GM12872 (cell line): ENCODE data around the gene NSUN3.

ENCODE experiments used
- TF ChIP-seq, protein P1 (sequence below): IDR thresholded peaks from 3 replicates; pipeline ENCODE4 v1.5.1; 2011; ENCODE audit warnings: low read depth, mild to moderate bottlenecking, low read length, moderate library complexity; ENCODE audit not compliant: insufficient read depth

NSUN3 gene

DNA sequence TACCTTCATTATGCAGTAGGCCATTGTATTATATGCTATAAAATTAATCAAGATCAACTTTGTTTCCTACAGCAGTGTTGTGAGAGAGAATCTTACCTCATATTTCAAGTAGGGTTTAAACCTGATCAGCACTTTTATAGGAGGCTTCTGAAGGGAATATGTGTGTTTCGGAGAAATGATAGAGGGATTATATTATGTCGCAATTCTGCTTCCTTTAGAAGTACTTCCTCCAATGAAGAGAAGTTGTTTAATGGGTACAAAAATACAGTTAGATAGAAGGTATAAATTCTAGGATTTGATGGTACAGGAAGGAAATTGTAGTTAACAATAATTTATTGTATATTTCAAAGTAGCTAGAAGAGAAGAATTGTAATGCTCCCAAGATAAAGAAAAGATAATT is 54.9 kb downstream of the NSUN3 start:
- TF ChIP-seq, protein P1, sequence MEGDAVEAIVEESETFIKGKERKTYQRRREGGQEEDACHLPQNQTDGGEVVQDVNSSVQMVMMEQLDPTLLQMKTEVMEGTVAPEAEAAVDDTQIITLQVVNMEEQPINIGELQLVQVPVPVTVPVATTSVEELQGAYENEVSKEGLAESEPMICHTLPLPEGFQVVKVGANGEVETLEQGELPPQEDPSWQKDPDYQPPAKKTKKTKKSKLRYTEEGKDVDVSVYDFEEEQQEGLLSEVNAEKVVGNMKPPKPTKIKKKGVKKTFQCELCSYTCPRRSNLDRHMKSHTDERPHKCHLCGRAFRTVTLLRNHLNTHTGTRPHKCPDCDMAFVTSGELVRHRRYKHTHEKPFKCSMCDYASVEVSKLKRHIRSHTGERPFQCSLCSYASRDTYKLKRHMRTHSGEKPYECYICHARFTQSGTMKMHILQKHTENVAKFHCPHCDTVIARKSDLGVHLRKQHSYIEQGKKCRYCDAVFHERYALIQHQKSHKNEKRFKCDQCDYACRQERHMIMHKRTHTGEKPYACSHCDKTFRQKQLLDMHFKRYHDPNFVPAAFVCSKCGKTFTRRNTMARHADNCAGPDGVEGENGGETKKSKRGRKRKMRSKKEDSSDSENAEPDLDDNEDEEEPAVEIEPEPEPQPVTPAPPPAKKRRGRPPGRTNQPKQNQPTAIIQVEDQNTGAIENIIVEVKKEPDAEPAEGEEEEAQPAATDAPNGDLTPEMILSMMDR = no peak

DNA sequence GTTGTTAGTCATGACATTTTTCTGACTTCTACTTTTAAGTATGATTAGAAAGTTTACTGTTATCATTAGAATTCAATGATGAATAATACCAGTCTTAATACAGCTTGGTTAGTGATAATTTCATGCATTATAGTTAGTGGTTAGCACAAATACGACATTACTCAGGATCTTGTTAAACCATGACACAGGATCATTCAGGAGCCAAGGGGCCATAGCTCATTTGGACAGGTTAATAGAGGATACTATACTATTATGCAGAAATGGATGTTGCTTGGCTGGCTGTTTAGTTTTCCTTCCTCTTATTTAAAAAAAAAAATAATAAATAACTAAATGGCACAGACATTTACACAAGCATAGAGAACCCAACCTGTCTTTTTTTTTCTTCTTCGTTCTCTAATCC is 55.5 kb downstream of the NSUN3 start:
- TF ChIP-seq, protein P1 = no peak

DNA sequence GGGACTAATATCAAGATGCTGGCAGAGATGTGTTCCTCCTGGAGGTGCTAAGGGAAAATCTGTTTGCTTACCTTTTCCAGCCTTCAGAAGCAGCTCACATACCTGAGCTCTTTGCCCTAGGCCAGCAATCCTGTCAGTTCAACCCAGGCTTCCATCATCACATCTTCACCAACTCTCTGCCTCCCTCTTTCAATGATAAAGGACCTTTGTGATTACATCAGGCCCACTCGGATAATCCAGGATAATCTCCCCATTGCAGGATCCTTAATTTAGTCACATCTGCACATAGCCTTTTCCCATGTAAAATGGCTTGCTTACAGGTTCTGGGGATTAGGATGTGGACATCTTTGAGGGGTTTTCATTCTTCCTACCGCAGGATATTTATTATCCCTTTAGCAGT is 58.3 kb downstream of the NSUN3 start:
- TF ChIP-seq, protein P1 = no peak

DNA sequence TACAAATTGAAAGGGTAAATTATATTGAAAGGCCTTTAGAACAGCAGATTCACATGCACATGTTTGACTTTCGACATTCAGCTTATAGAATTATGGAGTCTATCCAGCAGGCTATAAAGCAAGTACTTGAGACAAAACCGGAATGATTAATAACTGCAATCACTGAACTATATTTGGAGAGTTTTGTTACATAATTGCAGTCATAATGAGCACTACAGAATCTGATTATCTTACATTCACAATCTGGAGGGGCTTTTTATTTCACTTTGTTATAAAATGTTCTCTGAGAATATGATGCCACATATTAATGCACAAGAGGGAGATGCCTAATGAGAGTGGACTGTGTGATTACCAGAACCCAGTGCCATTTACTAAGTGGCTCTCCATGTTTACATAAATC is 64.3 kb downstream of the NSUN3 start:
- TF ChIP-seq, protein P1 = no peak

DNA sequence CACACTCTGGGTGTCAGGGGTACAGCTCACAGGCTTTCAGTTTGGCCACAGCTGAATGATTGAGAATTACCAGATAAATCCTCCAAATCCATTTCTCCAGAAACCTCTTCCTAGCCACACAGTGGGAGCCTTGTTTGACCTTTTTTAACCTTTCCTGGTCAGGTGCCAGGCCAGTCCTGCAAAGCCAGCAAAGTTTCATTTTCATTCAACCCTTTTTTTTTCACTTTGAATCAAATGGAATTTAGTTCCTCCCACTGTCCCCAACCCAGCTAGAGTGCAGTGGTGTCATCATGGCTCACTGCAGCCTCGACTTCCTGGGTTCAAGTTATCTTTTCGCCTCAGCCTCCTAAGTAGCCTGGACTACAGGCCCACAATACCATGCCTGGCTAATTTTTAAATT is 67.8 kb downstream of the NSUN3 start:
- TF ChIP-seq, protein P1 = no peak

DNA sequence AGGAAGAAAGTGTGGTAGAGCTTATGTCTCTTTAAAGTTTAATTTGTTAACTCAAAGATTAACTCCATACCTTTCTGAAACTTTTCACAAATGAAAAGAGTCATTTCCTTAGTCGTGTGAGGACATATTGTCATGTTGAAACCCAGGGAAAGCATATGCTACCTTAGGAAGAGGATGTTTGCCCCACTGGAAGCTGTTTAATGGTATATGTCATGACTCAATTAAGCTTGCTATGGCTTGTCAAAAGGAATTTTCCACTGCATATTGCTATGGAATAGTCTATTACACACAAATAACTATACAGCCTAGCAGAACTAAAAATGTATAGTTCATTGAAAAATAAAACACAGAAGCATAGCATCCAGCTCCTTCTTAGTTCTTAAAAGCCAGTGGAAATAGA is 69.9 kb downstream of the NSUN3 start:
- TF ChIP-seq, protein P1 = no peak

DNA sequence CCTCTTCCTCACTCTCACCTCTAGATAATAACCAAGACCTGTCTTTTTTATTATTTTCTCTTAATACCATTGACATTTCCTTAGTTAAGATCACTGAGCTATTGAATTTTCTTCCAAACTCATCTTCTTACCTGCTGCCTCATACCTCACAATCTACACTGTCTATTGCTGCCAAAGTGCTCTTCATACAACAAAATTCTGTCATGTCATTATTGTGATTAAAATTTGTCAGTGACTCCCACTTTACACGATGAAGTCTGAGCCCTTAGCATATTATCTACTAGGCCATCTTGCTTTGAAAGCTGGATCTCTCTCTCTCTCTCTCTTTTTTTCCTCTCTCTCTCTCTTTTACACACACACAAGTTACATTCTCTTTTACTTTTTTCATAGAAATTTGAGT is 73.3 kb downstream of the NSUN3 start:
- TF ChIP-seq, protein P1 = no peak

DNA sequence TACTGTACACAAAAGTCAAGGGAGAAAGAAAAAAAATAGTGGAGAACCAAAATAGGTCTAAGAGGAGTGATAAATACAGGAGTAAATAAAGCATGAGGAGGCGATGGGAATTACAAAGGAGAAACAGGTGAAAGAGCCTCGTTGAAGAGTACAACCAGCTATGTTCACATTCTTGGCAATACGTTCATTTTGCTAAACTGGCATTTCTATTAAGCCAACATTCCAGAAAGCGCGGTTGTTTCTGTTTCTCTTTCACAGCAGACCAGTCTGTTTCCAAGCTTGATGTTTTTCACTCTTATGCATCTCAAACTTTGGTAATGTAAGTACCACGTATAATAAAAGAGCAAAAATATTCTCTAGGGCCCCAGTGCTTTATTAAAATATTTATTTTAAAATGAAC is 74.5 kb downstream of the NSUN3 start:
- TF ChIP-seq, protein P1 = no peak
